NCI-H128 (cell line): Measurements from ENCODE around the gene FAM110D.
A peak's percentile ranks its signal among the peaks of the same experiment; 100 is the strongest.

ENCODE experiments used
- DNase-seq: peaks from one replicate; lab custom pipeline; 2025; ENCODE audit not compliant: unreplicated experiment; lab: John Stamatoyannopoulos, UW

Gene FAM110D

DNA sequence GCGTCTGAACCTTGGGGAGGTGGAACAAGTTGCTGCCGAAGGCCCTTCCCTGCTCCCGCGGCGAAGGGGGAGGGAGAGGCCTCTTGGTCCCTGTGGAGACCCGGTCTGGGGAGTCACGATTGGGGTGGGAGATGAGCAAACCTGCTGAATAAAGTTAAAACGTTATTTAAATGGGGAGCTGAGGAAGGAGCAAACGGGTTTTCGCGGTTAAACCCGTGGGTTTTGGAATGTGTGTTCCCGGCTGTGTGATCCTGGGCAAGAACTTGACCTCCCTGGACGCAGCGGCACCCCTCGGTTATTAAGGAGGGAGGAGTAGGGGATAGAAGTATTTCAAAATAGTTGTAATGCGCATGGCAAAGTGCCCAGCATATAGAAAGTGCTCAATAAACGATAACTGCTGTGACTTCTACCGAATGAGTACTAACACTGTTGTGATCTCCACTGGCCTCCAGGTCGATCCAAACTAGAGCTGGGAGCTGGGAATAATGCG lies 3.4 kb downstream of the FAM110D start:
- no peak for DNase-seq

DNA sequence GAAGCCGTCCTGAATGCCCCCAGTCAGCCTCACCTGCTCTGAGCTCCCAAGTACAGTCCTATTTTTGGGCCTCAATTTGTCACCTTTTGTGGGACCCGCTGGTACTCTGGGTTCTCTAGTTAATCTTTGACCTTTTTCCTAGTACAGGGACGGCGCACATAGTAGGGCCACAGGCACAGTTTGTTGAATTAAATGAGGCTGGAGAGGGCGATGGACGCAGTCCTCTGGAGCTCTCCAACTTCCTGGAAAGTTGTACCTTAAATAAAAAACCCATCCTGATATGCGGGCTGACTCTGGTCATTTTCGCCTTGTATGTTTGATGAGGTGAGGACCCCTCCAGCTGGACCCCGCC lies 4.8 kb downstream of the FAM110D start:
- no peak for DNase-seq

DNA sequence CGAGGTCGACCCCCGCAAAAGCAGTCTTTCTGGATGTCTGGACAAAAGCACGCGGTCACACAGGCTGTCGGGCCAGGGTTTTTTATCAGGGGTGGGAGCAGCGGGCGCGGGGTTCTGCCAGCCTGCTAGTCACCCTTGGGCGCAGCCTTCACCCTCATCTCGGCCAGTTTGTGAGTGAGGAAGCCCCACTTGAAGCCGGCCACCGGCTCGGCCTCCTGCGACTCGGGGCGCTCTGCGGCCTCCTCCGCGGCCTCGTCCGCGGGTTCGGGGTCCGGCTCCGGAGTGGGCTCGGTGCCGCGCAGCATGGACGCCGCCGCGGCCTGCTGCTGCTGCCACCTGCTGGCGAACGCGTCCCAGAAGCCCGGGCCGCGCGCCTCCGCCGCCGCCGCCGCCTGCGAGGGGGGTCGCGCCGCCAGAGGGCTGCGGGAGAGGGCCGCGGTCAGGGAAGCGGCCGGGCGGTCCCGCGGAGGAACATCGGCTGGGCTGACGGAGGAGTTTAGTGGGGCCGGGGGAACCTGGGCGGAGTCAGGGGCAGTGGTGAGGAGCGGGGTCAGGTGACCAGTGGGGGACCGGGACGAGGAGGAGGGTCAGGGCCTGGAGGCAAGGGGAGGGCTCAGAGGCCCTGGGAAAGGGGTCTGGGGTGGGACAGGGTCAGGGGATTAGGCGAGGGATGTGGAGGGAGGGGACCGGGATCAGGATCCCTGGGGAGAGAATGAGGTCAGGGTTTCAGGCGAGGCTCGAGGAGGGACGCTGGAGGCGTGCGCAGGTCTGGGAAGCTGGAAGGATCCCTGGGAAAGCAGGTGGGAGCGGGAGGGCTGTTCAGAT lies 5.4 kb downstream of the FAM110D start:
- DNase-seq: no peak

DNA sequence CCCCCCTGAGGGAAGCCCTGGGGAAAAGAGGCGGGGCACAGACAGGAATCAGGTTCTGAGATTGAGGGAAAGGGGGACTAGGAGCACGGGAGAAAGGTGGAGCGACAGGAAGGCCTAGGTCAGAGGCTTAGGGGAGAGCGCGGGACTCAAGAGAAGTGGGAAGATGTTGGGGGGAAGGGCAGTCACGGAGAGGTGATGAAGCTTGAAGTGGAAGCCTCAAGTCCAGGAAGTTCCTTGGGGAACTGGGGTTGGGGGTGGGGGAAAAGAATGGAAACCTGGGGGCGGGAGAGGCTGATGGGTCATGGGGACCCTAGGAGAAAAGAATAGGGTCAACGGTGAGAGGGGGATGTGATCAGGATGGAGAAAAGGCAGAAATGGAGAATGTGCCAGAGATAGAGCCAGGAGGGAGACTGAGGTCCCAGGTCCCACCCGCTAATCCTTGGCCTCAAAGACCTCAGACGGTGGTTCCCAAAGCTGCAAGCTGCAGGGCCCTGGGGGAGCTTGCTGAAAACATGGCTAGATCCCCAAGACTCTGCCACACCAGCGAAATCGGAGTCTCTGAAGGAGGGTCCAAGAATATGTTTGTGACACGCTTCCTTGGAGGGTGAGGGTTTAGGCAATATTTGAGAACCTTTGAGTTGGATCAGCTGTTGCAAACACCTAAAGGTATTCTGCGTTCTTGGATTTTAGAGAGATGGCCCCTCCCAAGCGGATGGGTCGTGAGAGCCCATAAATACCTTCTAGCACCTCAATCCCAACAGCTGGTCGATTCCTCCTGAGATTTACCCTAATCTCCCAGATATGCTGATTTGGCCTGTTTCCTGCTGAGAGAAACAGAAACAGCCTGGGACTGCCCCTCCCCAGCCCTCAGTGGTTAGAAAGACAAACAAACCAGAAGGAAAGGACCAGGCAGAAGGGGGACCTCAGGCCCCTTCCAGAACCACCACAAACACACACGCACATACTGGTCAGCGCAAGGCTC lies 6.3 kb downstream of the FAM110D start:
- DNase-seq: no peak

DNA sequence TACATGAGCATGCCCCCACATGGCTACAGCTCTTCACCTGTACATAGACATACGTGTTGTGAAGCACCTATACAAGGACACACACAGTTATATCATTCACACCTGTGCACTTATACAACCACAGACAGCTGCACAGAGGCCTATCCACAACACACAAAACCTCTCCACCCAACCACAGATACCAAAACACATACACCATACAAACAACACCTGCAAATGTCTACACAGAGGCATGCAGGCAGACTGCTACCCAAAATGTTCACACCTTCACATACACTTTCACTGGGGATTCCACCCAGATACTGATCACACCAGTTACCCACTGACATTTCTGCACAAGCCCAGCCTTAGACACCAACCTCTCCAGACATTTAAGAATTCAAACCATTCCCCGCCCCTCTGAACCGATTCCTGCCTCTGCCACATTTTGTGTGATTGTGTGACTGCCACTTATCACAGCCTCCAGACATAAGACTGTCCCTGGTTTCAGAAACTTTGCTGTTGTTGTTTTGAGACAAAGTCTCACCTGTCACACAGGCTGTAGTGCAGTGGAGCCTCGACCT lies 7.9 kb downstream of the FAM110D start:
- no peak for DNase-seq

DNA sequence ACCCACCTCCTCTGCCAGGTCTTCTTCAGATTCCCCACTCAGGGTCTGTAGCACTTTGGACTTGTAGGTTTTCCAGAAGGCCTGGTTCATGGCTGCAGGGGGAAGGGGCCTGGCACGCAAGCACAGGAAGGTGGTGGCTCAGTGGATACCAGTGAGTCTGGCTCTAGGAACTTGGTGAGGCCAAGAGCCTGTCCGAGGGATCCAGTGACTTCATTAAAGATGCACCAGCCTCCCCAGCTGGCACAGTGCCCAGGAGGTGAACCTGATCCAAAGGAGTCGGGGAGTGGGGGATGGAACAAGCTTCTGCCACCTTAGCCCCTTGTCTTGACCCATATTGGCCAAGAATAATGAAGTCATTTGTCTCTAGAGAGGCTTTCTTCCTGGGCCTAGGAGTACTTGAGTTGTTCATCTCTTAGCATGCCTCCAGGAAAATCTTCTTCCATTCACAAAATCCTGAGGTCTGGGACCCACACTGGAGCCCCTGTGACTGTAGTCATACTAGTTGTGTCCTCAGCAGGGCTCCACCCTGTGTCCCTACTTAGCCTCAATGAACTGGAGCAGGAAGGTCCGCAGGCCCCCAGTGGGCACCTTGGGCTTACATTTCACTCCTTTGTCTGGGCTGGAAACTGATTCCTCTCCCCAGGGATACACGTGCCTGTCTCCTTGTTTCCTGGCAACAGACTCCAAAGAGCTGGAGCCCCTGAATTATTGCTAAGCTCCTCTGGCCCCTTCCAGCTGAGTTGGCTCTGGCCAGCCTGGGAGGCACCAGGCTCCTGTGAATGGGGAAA lies 9.7 kb downstream of the FAM110D start, which contains the start of gene C1orf232:
Gene C1orf232 (minus strand): TSS at position 554 of the 788 bp plus-strand sequence. CDS start 464 bp downstream, at position 90.
- DNase-seq: peak; percentile 57

DNA sequence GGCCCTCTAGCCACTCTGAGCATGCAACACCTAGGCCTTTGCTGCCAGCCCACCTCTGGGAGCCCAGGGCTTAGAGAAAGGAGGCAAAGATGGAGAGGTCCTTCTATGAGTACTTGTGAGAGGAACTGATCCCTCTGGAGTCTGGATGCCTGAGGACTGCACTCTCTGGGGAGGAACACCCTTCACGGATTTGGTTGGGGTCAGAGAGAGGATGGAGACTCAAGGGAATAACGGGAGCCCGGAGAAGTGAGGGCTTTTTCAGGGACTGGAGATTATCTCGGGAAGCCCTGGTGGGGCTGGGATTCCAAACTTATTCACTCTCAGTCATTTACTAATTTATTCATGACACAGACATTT lies 10.3 kb downstream of the FAM110D start:
- DNase-seq: no peak

DNA sequence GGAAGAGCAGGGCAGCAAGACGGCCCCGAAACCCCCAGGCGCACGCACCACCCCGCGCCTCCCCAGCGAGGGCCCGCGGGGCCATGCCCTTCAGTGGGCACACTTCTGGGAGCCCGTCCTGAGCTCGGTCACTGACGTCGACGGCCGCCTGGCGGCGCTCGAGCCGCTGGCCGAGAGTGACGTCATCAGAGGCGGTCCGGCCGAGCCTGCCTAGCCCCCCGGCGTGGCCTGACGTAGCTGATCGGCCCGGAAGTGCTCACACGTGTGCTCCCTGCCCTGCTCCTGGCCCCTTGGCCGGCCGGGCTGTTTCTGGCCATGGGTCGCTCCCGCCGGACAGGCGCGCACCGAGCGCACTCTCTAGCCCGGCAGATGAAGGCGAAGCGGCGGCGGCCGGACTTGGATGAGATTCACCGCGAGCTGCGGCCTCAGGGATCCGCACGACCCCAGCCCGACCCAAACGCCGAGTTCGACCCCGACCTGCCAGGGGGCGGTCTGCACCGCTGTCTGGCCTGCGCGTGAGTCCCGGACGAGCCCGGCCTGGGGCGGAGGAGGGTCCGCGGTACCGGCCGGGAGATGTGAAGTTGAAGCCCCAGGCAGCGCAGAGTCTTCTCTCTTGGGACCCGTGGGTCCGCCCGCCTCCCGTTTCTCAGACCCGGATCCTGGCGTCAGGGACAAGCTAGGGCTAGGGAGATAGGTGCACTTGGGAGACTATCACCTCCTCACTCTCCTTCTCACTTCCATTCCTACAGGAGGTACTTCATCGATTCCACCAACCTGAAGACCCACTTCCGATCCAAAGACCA lies 11.0 kb downstream of the FAM110D start, which contains the start of gene ZNF593:
Gene ZNF593 (plus strand): TSS at position 240 of the 803 bp plus-strand sequence. CDS start 76 bp downstream, at position 316.
- peak; percentile 75 for DNase-seq

DNA sequence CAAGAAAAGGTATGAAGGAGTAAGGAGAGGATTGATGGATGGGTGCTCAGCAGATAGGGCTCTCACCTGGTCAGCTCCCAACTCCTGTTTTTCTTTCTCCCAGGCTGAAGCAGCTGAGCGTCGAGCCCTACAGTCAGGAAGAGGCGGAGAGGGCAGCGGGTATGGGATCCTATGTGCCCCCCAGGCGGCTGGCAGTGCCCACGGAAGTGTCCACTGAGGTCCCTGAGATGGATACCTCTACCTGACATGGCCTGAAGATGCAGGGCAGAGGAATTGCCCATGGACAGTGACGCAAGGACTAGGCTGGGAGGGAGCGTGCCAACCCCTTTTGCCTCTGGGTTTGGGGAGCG lies 11.6 kb downstream of the FAM110D start:
- DNase-seq: no peak

DNA sequence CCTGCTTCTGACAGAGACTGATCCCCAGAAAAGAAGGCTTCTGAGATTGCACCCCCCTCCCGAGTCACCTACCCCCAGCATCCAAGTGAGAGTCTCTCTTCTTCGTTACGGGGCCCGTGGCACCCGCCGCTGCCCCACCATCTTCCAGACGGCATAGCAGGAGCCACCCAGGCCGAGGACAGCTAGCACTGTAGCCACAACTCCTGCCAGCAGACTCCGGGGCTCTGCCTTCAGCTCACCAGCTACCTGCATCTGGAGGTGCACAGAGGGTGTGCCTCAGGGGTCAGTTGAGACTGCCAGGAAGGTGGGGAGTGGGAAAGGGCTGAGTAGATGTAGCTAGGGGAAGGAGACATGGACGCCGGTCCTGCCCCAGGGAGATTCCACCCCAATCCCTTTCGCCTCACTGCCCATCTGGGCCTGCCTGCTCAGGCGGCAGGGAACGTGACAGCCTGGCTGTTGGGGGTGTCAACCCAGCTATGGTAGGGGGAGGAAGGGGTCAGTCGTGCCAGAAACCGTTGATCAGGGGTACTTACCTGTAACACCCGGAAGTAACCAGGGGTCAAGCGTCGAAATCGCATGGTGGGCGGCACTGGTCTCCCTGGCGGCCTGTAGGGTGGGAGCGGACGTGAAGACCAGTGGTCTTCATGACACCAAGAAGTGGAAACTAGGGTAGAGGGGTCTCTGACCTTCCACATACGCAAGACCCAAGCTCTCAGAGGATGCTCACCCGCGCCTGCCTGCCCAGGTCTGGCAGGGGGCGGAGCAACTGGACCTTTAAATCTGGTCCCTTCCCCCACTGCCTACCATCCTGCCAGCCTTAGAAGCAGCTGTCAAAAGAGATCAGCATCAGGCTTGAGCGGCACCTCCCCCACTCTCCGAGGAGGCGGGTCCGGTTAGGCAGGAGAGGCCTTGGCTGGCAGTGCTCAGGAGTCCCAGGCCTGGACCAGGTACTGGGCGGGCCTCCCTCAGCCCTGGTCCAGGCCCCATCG lies 12.5 kb downstream of the FAM110D start, which contains the start of gene ZNF593OS:
Gene ZNF593OS (minus strand): TSS at position 749 of the 989 bp plus-strand sequence. CDS start 171 bp downstream, at position 578.
- no peak for DNase-seq

DNA sequence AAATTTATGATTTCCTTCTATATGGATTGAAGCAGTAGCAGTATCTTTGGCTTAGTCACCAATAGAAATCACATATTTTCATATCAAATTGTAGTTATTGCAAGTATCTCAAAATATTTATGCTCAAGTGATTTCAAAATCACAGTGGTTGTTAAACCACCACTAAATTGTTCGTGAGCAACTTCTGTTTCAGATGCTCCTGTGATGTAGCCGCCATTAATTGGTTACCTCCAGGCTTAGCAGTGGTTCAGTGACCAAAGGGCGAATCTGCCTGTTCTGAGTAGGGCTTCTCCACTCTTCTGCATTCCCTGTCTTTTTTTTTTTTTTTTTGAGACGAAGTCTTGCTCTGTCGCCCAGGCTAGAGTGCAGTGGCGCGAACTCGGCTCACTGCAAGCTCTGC lies 16.5 kb downstream of the FAM110D start:
- DNase-seq: no peak

DNA sequence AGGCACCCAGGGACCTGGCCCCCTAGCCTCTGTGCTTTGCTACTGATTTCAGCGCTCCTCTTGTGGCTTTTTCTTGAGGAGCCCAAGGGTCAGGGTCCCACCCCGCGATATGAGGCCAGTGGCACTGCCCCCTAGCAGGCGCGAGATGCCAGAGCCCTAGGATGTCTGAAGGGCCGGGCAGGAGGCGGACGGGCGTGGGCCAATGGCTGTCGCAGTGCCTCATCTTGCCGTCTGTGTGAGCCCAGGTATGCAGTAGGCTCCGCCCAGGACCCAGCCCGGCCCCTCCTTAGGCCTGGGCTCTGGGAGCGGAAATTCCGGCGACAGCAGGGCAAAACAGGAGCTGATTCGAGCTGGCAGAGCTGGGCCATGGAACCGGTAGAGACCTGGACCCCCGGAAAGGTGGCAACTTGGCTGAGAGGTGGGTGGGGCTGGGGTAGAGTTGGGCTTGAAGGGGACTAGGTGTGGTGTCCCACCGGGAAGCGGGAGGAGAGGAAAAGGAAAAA lies 18.4 kb downstream of the FAM110D start, which contains the start of gene CNKSR1:
Gene CNKSR1 (plus strand): TSS at position 310 of the 503 bp plus-strand sequence. CDS start 57 bp downstream, at position 367.
- DNase-seq: no peak

DNA sequence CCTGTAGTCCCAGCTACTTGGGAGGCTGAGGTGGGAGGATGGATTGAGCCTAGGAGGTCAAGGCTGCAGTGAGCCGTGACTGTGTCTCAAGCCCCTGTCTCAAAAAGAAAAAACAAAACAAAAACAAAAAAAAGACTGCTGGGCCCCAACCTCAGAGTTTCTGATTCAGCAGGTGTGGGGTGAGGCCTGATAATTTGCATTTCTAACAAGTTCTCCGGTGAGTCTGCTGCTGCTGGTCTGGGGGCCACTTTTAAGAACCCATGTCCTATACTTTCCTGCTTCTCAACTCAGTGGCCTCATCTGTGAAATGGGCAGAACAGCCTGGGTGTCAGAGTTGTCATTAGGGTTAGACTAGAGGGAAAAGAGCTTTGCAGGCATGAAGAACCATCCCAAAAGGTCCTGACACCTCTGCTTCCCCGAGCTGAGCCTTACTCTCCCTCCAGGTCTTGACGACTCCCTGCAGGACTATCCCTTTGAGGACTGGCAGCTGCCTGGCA lies 21.2 kb downstream of the FAM110D start:
- no peak for DNase-seq

DNA sequence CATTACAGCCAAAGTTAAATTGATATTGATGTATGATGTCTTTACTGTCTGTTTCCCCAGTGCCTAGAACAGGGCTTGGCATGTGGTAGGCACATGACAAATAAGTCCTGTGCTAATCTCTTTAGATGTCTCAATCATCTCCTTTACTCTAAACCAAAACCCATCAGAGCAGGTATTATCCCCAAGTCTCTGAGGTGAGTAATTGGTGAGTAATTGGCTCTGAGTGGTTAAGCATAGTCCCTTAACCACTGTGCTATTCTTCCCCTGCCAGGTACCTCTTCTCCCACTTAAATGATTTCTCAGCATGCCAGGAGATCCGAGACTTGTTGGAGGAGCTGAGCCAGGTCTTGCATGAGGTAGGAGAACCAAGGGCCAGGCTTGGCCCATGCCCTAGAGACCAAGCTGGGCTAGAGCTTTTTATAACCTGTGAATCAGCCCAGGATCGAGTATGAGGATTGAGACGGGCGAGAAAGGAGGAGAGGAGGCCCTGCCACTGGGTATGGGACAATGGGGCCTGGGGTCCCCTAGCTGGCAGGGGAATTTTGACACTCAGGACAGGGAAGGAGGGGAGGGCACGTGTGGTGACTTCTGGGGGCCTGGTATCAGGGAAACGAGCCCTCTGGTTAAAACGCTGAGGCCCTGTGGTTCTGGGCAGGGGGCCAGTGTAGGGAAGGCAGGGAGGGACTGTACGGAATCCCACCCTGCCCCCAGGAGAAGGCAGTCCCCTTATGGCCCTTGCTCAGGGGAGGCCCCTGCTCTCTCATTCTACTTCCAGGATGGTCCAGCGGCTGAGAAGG lies 22.9 kb downstream of the FAM110D start:
- no peak for DNase-seq

DNA sequence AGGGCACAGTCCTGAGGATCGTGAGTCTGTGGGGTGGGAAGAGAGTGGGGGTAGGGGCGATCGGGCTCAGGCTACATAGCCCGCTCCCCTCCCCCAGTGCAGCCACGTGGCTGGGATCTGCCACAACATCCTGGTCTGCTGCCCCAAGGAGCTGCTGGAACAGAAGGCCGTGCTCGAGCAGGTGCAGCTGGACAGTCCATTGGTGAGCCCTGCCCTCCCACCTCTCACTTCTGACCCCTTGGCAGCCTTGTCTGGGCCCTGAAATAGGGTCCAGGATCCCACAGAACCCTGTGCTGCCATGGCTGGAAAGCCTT lies 23.5 kb downstream of the FAM110D start:
- no peak for DNase-seq

DNA sequence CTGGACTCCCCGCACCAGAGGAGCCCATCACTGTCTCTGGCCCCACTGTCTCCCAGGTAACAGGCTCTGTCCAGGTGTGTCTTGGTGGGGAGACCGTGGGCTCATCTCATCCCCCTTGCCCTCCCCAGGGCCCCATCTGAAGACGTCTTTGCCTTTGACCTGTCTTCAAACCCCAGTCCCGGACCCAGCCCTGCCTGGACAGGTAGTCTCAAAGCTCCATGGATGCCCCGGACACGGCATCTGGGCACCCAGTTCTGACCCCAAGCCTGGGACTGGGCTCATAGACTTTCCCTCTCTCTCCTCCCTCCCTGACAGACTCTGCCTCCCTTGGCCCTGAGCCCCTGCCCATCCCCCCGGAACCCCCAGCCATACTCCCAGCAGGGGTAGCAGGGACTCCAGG lies 25.2 kb downstream of the FAM110D start:
- no peak for DNase-seq

DNA sequence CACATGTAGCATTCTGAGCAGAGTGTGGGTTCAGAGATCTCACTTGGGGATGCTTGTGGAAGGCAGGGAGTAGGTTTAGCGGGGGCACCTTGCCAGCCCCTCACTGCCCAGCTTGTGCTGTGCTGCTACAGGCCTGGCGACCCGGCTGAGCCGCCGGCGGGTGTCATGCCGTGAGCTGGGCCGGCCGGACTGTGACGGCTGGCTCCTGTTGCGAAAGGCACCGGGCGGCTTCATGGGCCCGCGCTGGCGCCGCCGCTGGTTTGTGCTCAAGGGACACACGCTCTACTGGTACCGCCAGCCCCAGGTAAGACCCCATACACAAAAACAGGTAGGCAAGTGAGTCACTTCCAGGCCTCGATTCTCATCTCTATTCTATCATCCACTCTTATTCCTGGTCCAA lies 26.0 kb downstream of the FAM110D start:
- DNase-seq: no peak
